Activated T-helper 1 cell treated with anti-CD3 and anti-CD28 coated beads, Interleukin-2, amount 50 U/mL, for 16 hours (primary cell): Measurements from ENCODE around the gene LTBP3.

ENCODE experiments used
- DNase-seq, 2 donors: peaks; one replicate each; pipeline ENCODE4 v3.0.0-alpha.2; 2020; ENCODE audit warnings: low read depth in 1 of 2, low spot score in 1 of 2

The LTBP3 gene

DNA sequence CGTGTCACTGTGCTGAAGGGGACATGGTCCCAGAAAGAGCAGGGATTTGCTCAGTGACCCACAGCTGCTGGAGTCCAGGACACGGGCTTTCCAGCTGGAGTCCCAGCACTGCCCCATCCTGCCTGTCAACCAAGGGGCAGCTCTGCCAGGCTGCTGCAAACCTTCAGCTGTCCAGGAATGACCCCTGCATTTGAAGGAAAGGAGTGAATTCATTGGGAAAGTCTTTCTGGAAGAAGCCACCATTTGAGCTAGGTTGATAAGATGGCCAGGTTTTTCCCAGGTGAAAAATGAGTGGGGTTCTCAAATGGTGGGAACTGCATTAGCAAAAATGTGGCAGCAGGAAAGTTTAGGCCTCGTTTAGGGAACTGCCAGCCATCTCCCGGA, 28.1 kb upstream of the LTBP3 start:
- DNase-seq: no peak

DNA sequence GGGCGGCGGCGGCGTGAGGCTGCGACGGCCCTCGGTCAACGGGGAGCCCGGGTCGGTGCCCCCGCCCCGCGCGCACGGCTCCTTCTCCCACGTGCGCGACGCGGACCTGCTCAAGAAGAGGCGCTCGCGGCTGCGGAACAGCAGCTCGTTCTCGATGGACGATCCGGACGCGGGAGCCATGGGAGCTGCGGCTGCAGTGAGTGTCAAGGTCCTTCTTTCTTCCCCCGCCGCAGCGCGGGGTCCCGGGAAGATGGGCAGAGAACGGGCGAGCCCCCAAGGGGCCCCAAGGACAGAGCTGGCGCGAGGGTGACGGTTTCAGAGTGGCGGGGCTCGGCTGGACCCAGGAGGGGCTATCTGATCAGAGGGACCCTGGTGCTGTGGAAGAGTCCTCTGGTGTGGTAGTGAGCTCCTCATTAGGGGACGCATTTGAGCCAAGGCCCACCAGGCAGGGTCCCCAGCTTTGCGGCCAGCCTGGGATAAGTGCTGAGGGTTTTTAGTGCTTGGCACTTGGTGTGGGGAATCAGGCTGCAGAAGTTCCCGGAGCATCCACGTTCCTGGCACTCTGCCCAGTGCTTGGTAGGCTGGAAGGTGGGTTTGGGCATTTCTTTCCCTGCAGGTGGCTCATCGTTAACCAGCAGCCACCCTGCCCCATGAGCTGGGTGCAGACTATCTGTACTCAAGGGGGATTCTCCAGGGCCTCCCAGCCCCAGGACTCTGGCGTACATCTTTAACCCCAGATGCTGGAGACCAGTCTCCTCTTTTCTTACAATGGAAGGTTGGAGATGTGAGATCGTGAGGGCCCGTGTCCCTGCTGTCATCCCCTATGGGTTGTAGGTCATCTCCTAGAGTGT, 27.5 kb upstream of the LTBP3 start:
- no peak for DNase-seq

DNA sequence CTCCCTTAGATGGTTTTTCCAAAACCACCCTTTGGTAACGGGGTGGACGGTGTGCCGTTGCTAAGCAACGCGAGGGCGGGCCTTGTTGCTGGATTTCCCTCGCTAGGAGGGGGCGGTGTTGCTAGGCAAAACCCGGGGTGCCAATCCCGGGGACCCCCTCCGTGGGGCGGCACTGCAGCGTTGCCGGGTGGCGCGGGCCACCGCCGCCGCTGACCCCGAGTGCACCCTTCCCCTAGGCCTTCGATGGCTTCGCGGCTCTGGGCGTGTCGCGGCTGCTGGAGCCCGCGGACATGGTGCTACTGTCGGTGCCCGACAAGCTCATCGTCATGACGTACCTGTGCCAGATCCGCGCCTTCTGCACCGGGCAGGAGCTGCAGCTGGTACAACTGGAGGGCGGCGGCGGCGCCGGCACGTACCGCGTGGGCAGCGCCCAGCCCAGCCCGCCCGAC, 26.6 kb upstream of the LTBP3 start:
- DNase-seq: no peak

DNA sequence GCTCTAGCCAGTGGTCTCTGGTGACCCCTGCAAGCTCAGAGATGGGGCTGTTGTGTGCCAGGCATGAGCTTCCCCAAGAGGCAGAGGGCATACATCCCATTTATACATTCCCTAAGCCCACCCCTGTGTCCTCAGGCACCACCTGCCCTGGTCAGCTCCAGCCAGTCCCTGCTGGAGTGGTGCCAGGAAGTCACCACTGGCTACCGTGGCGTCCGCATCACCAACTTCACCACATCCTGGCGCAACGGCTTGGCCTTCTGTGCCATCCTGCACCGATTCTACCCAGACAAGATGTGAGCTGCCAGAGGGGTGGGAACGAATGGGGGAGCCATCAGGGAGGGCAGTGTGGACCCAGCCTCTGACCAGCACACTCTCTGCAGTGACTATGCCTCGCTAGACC, 25.9 kb upstream of the LTBP3 start:
- DNase-seq: no peak

DNA sequence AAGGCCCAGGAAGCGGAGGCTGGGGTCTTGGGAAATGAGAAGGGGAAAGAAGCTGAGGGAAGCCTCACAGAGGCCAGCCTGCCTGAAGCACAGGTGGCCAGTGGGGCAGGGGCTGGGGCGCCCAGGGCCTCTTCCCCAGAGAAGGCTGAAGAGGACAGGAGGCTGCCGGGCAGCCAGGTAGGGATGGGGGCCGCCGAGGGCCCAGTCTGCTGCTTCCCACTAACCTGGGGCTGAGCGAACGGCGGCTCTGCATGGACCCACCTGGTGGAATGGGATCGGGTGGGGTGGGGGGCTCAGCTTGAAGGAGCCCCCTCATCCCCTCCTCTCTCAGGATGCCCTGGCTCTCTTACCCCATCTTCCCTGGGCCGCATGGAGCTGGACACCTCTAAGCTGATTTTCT, 25.4 kb upstream of the LTBP3 start:
- no peak for DNase-seq

DNA sequence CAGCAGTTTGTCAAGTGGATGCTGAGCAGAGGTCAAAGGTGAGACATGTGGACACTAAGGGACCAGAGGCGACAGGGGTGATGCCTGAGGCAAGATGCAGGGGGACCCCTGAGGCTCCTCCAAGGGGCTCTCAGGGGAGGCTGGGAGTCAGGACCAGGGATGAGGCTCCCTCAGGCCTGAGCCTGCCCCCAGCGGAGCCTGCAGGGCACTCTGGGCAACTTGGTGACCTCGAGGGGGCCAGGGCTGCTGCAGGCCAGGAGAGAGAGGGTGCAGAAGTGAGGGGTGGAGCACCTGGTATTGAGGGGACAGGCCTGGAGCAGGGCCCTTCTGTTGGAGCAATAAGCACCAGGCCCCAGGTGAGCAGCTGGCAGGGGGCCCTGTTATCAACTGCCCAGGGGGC, 23.8 kb upstream of the LTBP3 start:
- DNase-seq: no peak

DNA sequence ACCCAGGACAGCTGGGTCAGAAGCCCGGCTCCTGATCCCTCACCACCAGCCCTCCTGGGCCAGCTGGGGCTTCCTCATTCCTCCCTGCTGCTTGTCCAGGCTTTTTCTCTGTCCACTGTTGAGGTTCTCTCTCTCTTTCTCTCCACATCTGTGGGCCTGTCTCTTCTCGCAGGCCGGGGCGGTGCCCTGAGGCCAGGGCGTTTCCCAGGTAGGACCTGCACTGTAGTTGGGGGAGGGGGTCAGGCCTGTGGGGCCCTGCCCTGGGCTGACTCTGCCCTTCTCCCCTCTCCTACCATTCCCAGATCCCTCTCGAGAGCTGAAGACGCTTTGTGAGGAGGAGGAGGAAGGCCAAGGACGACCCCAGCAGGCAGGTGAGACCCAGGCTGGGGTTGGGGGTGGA, 22.6 kb upstream of the LTBP3 start:
- DNase-seq: no peak

DNA sequence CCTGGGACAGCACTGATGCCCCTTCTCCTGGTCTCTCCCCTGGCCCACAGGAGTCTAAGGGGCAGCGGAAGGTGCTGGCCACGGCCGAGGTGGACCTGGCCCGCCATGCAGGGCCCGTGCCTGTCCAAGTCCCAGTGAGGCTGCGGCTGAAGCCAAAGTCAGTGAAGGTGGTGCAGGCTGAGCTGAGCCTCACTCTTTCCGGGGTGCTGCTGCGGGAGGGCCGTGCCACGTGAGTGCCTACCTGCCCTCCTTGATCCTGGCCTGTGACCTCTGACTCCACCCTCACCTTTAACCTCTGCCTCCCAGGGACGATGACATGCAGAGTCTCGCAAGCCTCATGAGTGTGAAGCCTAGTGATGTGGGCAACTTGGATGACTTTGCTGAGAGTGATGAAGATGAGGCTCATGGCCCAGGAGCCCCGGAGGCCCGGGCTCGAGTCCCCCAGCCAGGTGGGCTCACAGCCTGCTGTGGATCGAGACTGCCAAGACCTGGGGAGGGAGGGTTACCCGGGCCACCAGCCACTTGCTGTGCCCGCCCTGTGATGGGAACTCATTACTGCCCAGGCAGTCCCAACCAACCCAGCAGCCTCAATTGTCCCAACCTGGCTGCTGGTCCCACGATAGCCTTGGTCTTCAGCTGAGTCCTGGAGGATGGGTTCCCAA, 22.0 kb upstream of the LTBP3 start:
- DNase-seq: no peak

DNA sequence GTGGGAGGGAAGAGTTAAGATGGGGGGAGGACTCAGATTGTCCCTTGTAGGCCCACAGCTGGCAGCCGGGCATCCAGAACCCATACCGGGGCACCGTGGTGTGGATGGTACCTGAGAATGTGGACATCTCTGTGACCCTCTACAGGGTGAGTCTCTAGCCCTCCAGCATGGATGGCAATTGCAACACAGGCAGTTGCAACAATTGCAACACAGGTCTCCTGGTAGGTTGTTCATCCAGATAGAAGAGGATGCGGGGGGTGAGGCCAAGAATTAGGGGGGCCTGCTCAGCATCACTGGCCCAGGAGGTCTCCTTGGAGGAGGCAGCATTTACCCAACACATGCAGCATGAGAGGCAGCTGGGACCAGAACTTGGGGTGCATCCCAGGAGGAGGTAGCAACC, 21.1 kb upstream of the LTBP3 start:
- no peak for DNase-seq

DNA sequence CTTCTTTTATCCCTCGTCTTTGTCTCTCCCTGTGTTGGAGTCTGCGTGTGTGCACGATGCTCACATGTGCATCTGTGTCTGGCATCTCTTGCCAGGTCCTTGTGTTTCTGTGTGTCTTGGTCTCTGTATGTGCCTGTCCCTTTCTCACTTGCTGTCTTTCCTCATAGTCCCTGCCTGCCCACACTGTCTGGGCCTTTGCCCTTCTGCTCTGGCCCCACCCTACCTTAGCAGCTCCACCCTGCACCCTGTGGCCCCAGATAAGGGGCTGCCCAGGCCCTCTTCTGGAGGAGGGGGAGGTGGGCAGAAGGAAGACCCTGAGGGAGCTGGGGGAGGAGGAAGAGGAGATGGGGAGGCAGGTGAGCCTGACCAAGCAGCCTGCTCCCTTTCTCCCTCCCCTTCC, 20.5 kb upstream of the LTBP3 start:
- no peak for DNase-seq

DNA sequence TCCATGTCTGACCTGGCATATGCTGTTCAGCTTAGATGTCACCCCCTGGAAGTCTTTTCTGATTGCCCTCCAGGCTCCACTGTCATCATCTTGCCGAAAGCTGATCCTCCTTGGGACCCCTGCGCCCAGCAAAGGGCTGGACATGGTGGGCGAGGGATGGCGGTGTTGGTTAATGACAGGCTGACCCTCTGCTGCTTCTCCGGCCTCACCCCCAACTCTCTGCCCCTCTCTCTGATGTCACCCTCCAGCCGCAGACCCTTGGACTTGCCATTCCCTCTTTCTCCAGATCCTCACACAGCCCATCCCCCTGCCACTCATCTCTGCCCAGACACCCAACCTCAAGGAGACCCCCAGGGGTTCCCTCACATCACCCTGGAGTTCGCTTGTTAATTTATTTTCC, 20.0 kb upstream of the LTBP3 start:
- DNase-seq: no peak

DNA sequence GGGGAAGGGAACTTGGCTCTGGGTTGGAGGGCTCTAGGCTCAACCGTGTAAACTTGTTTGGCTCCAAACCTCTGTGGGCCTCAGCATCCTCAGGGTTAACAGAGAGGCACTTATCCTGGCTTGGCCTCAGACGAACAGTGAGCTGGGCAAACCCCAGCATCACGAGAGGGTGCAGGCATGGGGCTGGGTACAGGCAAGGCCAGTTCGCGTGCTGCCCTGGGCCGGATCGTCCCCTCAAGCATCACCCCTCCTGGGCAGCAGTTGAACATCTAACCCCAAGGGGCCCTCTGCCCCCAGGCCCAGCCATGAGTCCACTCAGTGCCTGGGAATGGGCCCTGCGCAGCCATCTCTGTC, 19.6 kb upstream of the LTBP3 start:
- DNase-seq: no peak

DNA sequence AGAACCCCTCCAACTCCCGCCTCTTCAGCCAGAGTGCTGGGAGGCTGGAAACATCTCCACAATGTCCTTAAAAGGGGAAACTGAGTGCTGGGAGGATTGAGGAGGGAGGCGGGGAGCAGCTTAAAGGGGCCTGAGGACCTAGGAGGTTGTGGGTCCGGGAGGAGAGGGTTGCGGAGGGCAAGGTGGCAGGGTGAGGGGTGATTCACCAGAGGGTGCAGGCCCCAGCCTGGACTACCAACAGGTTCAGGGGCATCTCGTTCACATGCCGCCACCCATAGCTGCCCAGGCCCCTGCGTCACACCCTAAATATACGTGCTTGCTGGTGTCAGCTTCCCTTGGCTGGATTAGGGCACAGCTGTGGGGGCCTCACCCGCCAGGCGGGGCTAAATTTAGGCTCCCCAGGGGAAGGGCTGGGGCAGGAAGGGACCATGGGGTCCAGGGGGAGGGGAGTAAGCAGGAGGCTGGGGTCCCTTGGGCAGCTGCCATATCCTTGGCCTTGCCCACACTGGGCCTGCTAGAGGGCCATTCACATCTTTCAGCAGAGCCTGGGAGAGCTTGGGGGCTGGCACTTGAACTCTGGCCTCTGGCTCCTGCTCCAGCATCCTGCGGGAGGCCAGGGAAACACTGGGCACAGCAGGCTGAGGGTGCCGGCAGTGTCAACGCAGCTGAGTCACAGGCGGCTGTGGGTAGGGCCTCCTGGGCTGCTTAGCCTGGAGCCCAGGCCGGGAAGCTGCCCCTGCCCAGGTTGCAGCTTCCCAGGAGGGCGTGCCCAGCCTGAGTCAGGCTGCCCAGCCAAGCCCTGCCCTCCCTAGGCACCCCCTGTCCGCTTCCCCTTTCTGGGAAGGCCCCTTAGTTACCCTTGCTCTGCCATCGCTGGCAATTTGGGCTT, 19.0 kb upstream of the LTBP3 start:
- DNase-seq: no peak

DNA sequence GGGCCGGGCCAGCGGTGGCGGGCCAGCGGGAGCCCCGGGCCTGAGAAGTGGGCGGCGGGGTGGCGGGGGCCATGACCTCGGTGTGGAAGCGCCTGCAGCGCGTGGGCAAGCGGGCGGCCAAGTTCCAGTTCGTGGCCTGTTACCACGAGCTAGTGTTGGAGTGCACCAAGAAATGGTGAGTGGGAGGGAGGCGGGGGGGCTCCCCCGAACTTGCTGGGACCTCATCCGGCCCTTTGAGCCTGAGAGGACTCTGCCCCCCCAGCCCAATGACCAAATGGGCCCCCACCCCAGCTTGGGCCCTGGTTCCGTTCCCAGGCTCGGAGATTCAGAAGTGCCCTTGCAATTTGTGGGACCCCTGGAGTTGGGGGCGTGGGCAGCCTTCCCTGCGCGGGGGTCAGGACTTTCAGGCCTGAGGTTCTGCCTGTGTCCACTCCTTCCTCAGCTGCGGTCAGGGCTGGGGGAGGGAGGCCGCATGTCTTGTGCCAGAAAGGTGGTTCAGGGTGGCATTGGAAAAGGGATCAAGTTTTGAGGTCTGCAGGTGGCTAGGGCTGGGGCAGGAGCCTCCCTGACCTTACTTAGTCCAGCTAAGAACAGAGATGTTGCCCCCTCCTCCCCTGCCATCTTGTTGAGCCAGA, 18.2 kb upstream of the LTBP3 start:
- no peak for DNase-seq

DNA sequence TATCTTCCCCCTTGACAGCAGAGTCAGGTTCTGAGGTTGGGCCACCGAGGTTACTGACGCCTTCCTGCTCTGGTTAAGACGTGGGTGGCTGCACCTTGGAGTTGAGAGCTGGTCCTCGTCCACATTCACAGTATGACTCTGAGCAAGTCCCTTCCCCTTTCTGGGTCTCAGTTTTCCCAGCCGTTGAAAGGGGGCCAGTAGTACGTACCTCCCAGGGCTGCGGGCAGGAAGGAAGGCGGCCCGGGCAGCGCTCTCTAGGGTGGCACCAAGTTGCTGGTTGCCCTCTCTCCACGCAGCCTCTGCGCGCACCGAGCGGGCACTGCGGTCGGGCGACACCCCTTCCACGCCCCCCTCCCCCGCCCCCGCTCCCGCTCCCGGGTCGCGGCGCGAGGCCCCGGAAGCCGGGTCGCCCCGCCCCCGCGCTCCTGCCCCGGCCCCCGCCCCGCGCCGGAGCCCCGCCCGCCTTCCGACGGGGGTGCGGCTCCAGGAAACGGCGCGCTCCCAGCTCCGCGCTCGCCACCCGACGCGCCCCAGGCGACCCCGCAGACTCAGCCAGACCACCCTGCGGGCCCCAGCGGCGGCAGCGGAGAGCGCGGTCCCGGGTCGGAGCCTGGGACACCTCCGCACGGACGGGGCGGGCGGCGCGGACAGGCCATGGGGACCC, 17.5 kb upstream of the LTBP3 start, which contains the start of gene EHBP1L1:
EHBP1L1 (plus strand) TSS at position 486 of the 664 bp plus-strand sequence. CDS start 250 bp downstream, outside the sequence.
- DNase-seq: peak; percentile 56 to 68

DNA sequence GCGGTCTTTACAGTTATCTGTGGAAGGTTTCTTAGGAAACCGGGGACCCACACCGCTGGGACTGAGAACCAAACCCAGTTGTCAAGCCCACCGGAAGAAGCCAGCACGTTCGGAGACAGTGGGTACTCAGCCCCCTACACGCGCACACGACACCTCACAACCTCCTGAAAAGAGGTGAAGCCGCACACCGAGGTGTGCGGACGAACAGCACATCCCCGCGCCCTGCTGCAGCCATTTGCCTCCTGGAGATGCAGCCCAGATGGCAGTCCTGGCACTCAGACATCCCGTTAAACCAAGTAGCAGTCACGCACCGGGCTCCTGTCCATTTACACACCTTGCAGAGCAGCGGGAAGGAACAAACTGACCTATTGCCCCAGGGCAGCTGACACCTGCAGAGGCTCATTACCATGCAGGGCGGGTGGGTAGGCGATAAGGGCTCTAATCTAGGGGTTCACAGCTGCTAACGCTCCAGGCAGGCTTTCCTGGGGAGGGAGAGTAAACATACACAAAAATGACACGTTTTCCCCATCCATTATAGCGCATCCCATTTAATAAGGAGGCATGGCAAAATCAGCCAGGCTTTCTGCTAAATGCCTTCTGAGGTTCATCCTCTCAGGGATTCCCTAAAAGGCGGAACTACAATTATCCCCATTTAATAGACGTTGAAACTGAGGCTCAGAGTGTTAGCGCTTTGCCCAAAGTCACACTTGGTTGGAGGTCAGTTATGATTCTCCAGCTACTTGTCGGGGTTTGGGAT, 16.8 kb upstream of the LTBP3 start:
- DNase-seq: no peak

DNA sequence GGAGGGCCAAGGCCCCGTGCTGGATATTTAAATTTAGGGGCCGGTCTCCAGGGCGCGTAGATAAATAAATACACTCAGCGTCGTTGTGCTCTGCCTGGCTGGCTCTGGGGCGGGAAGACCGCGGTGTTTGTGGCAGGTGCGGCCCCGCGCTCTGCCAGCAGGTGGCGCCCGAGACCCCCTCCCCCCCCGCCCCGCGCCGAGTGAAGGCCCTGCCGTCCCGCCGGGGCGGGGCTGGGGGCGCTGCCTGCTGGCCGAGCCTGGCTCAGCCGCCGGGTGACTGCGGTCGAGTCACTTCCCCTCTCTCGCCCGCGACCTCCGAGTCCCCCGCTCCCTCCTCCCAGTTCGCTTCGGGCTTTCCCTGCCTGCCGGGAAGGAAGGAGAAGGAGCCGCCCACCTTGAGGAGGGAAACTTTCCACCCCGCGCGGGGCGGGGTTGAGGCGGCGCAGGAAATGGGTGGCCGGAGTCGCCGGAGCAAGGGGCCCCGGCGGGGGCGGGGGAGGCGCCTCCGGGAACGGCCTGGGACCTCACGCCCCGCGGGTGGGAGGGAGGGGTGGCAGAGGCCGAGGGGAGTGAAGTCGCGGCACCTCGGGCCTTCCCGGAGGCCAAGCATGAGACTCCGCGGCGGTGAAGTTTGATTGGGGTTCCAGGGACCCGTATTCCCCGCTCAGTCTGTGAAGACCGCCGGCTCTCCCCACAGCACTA, 16.1 kb upstream of the LTBP3 start:
- DNase-seq: peak; percentile 48 to 80

DNA sequence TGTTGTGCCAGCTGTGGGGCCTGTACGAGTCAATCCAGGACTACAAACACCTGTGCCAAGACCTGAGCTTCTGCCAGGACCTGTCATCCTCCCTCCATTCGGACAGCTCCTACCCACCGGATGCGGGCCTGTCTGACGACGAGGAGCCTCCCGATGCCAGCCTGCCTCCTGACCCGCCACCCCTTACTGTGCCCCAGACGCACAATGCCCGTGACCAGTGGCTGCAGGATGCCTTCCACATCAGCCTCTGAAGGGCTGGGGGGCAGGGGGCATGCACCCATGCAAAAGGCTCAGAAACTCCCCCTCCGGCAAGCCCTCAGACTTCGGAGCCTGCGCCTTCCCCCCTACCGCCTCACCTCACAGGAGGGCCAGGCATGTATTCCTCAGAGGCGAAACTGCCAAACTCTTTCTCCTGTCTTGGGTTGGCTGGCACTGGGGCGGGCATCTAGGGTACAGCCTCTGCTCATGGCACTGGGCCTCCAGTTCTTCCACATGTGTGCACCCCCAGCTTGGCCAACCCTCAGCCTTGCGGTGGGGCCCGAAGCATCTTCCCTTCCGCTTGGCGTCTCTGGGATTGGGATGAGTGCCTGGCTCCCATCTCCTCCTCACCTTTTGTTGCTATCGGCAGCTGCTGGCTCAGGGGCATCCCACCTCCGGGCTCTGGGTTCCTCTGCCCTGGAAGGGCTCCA, 15.4 kb upstream of the LTBP3 start:
- no peak for DNase-seq
